Neutrophil (primary cell): Measurements from ENCODE around the gene RAB27A.

ENCODE experiments used
- H3K27ac ChIP-seq: fragments of 200-600 bp; sonication (generic); 2 replicates; pipeline ENCODE4 v1.5.1; 2016; ENCODE audit warnings: mild to moderate bottlenecking, moderate library complexity
- H3K27me3 ChIP-seq: fragments of 200-600 bp; sonication (generic); 2 replicates; pipeline ENCODE4 v1.6.0; 2016; ENCODE audit warnings: mild to moderate bottlenecking
- H3K36me3 ChIP-seq: fragments of 200-600 bp; sonication (generic); 2 replicates; pipeline ENCODE4 v1.5.1; 2017
- H3K4me1 ChIP-seq, 2 experiments: fragments of 200-600 bp in 1 of 2; sonication (generic) in 1 of 2; 1 replicate in 1 of 2; 2 replicates in 1 of 2; pipeline versions ENCODE4 v1.5.1 to v1.6.1; 2013 to 2016; ENCODE audit warnings: low read depth in 1 of 2, low read length in 1 of 2, mild to moderate bottlenecking in 1 of 2, moderate library complexity in 1 of 2; ENCODE audit not compliant: control insufficient read depth in 1 of 2, insufficient read depth in 1 of 2
- H3K4me3 ChIP-seq, 2 experiments: fragments of 200-600 bp in 1 of 2; sonication (generic) in 1 of 2; 1 replicate in 1 of 2; 2 replicates in 1 of 2; pipeline ENCODE4 v1.5.1; 2013 to 2016; ENCODE audit warnings: low read depth in 1 of 2, low read length in 1 of 2, mild to moderate bottlenecking in 1 of 2, moderate library complexity in 1 of 2
- H3K9me3 ChIP-seq: fragments of 200-600 bp; sonication (generic); 2 replicates; pipeline ENCODE4 v1.5.1; 2016
- TF ChIP-seq, protein P1 (sequence below): fragments of 200-600 bp; sonication (generic); IDR thresholded peaks from 2 replicates; pipeline ENCODE4 v1.5.1; 2016; ENCODE audit warnings: antibody characterized with exemption

The RAB27A gene

DNA sequence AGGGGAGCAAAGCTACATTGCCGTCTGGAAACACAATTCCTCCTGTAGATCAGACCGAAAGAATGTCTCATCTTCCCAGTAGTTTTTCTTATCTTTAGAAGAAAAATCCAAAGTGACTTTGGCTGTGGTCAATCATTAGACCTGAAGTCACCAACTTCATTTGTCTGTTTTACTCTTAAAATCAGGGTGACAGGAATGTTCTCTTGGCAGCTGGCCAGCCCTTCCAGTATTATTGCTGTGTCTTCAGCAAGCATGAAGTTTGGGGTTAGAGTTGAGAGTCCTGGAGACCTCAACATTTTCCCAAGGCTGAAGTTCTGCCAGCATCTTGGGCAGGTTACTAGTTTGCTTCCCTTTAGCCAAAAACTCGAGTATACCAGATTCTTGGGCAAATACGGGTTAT, 125.3 kb downstream of the RAB27A start:
- Histone ChIP-seq H3K4me3 (no peak overlapping the region), H3K4me1 (no peaks in the 10 kb centered on the region), H3K27ac (no peak overlapping the region), H3K27me3 (no peaks in the 10 kb centered on the region), H3K36me3 (no peaks in the 10 kb centered on the region), H3K9me3 (no peaks in the 10 kb centered on the region)
- TF ChIP-seq, protein P1, sequence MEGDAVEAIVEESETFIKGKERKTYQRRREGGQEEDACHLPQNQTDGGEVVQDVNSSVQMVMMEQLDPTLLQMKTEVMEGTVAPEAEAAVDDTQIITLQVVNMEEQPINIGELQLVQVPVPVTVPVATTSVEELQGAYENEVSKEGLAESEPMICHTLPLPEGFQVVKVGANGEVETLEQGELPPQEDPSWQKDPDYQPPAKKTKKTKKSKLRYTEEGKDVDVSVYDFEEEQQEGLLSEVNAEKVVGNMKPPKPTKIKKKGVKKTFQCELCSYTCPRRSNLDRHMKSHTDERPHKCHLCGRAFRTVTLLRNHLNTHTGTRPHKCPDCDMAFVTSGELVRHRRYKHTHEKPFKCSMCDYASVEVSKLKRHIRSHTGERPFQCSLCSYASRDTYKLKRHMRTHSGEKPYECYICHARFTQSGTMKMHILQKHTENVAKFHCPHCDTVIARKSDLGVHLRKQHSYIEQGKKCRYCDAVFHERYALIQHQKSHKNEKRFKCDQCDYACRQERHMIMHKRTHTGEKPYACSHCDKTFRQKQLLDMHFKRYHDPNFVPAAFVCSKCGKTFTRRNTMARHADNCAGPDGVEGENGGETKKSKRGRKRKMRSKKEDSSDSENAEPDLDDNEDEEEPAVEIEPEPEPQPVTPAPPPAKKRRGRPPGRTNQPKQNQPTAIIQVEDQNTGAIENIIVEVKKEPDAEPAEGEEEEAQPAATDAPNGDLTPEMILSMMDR: no peak
